Hematopoietic multipotent progenitor cell treated with erythropoietin and hydrocortisone succinate and interleukin-3 and kit ligand, for 6 days (in vitro differentiated cells): ENCODE measurements around the gene BBS9.
"Not testable (repeated sequence)": the region's sequence is repeated elsewhere in the genome, so short reads cannot be mapped to it uniquely, and the experiment has no call there.

Source experiments
- DNase-seq: peaks from one replicate; pipeline ENCODE4 v3.0.0-alpha.2; 2015

BBS9 gene

GRCh38 chr7:33298848-33299247 lies 169.5 kb downstream of the BBS9 start:
- DNase-seq, result no peak

GRCh38 chr7:33299425-33299824 lies 170.1 kb downstream of the BBS9 start:
- DNase-seq, result no peak

- no peak for DNase-seq
Observed at GRCh38 chr7:33300131-33300530, 170.8 kb downstream of the BBS9 start.

- no peak for DNase-seq
Observed at GRCh38 chr7:33300742-33301141, 171.4 kb downstream of the BBS9 start.

- DNase-seq, result not testable (repeated sequence)
Observed at GRCh38 chr7:33303978-33304557, 174.7 kb downstream of the BBS9 start.

GRCh38 chr7:33307205-33307604 lies 177.8 kb downstream of the BBS9 start:
- DNase-seq, result no peak

- no peak for DNase-seq
Observed at GRCh38 chr7:33310546-33310945, 181.2 kb downstream of the BBS9 start.

- DNase-seq, result no peak
Observed at GRCh38 chr7:33325754-33326484, 196.6 kb downstream of the BBS9 start.

- no peak for DNase-seq
Observed at GRCh38 chr7:33326485-33326848, 197.1 kb downstream of the BBS9 start.

- DNase-seq, result no peak
Observed at GRCh38 chr7:33327427-33327826, 198.1 kb downstream of the BBS9 start.

GRCh38 chr7:33334349-33334748 lies 205.0 kb downstream of the BBS9 start:
- peak; percentile 22 for DNase-seq

- no peak for DNase-seq
Observed at GRCh38 chr7:33336820-33337219, 207.5 kb downstream of the BBS9 start.

- no peak for DNase-seq
Observed at GRCh38 chr7:33339074-33339790, 209.9 kb downstream of the BBS9 start.

GRCh38 chr7:33346055-33346454 lies 216.7 kb downstream of the BBS9 start:
- no peak for DNase-seq

- DNase-seq, result no peak
Observed at GRCh38 chr7:33350577-33350976, 221.2 kb downstream of the BBS9 start.

GRCh38 chr7:33351709-33352108 lies 222.3 kb downstream of the BBS9 start:
- DNase-seq, result no peak

GRCh38 chr7:33354201-33354600 lies 224.8 kb downstream of the BBS9 start:
- no peak for DNase-seq

GRCh38 chr7:33355386-33355785 lies 226.0 kb downstream of the BBS9 start:
- no peak for DNase-seq

GRCh38 chr7:33356336-33356735 lies 227.0 kb downstream of the BBS9 start:
- no peak for DNase-seq

GRCh38 chr7:33357846-33358245 lies 228.5 kb downstream of the BBS9 start:
- DNase-seq, result no peak

- no peak for DNase-seq
Observed at GRCh38 chr7:33369888-33370287, 240.5 kb downstream of the BBS9 start.

GRCh38 chr7:33373195-33373594 lies 243.8 kb downstream of the BBS9 start:
- no peak for DNase-seq

GRCh38 chr7:33379891-33380525 lies 250.6 kb downstream of the BBS9 start:
- no peak for DNase-seq

- DNase-seq, result no peak
Observed at GRCh38 chr7:33388332-33388731, 259.0 kb downstream of the BBS9 start.
